A549 (cell line): ENCODE results near the gene ANTXR2.

Experiments used
- CEBPB ChIP-seq, 2 experiments: fragments of >200 bp in 1 of 2; sonication (Bioruptor Twin) in 1 of 2; formaldehyde crosslinking in 1 of 2; IDR thresholded peaks; 2 replicates each; pipeline ENCODE4 v1.6.1; 2012 to 2016
- CTCF ChIP-seq: fragments of >200 bp; sonication (Bioruptor Twin); formaldehyde crosslinking; IDR thresholded peaks from 3 replicates; pipeline ENCODE4 v1.5.1; 2016
- ELK1 ChIP-seq: fragments of 150-350 bp; IDR thresholded peaks from 2 replicates; pipeline ENCODE4 v1.6.1; 2014; ENCODE audit warnings: low read depth, mild to moderate bottlenecking, low read length
- JUN ChIP-seq, 2 experiments: fragments of >200 bp; sonication (Bioruptor Twin); formaldehyde crosslinking; IDR thresholded peaks; 2 replicates in 1 of 2; 3 replicates in 1 of 2; pipeline ENCODE4 v1.6.1; 2016 to 2017
- KDM5A ChIP-seq: fragments of 200-600 bp; sonication (generic); IDR thresholded peaks from 2 replicates; pipeline ENCODE4 v1.6.1; 2016; ENCODE audit warnings: antibody characterized with exemption, mild to moderate bottlenecking
- MAX ChIP-seq: IDR thresholded peaks from 2 replicates; pipeline ENCODE4 v1.6.1; 2012
- POLR2A ChIP-seq: IDR thresholded peaks from 2 replicates; pipeline ENCODE4 v1.6.1; 2012; ENCODE audit warnings: mild to moderate bottlenecking, low read length
- POLR2AphosphoS2 ChIP-seq: conservative IDR thresholded peaks from 2 replicates; pipeline ENCODE4 v1.6.1; 2012; ENCODE audit warnings: low read length, improper control_type of control experiment, inconsistent platforms
- RCOR1 ChIP-seq: fragments of 150-350 bp; IDR thresholded peaks from 2 replicates; pipeline ENCODE4 v1.6.1; 2014; ENCODE audit warnings: antibody characterized with exemption, low read length, low read depth
- REST ChIP-seq: fragments of 200-600 bp; sonication (generic); IDR thresholded peaks from 2 replicates; pipeline ENCODE4 v1.6.1; 2016; ENCODE audit warnings: antibody characterized with exemption, mild to moderate bottlenecking, moderate library complexity
- RFX5 ChIP-seq: fragments of 450-650 bp; IDR thresholded peaks from 2 replicates; pipeline ENCODE4 v1.7.1; 2014; ENCODE audit warnings: antibody characterized with exemption, mild to moderate bottlenecking, moderate library complexity
- RNF2 ChIP-seq: fragments of 200-600 bp; sonication (generic); IDR thresholded peaks from 2 replicates; pipeline ENCODE4 v1.6.1; 2016; ENCODE audit warnings: low read depth, mild to moderate bottlenecking, antibody characterized with exemption, moderate library complexity, borderline replicate concordance
- USF2 ChIP-seq: fragments of 450-650 bp; IDR thresholded peaks from 2 replicates; pipeline ENCODE4 v1.6.1; 2014; ENCODE audit warnings: antibody characterized with exemption
- ZFP36 ChIP-seq: fragments of 450-650 bp; IDR thresholded peaks from 2 replicates; pipeline ENCODE4 v1.6.1; 2014; ENCODE audit warnings: borderline replicate concordance; ENCODE audit not compliant: partially characterized antibody

GRCh38 chr4:80071604-80072227 lies 1.3 kb downstream of the ANTXR2 start:
- TF ChIP-seq KDM5A (no peak), RNF2 (no peak), CTCF (no peak), RFX5 (no peak), ZFP36 (no peak), REST (no peak), CEBPB (IDR thresholded peaks at IDR 0.05) (no peak), JUN (IDR thresholded peaks at IDR 0.05) (no peak), USF2 (no peak), RCOR1 (no peak), ELK1 (no peak), POLR2A (no peak), POLR2AphosphoS2 (no peak), MAX (no peak)
